GM18867 (cell line): Measurements from ENCODE around the gene TMEM80.

Experiments
- ATAC-seq: cut with Tn5 transposase; IDR thresholded peaks from one replicate; pipeline ENCODE4 v1.9.1; 2021; ENCODE audit warnings: mild to moderate bottlenecking, moderate library complexity; ENCODE audit not compliant: unreplicated experiment

The TMEM80 gene

GRCh38 chr11:699116-699508 lies 3.5 kb downstream of the TMEM80 start:
- ATAC-seq = no peak

- no peak for ATAC-seq
Measured at GRCh38 chr11:699753-700152, 4.1 kb downstream of the TMEM80 start.

- ATAC-seq = no peak
Measured at GRCh38 chr11:701741-702461, 6.3 kb downstream of the TMEM80 start.

- ATAC-seq = no peak
Measured at GRCh38 chr11:702462-703461, 7.1 kb downstream of the TMEM80 start.

- ATAC-seq = no peak
Measured at GRCh38 chr11:703506-703905, 7.9 kb downstream of the TMEM80 start.

GRCh38 chr11:704228-704674 lies 8.6 kb downstream of the TMEM80 start:
- no peak for ATAC-seq

GRCh38 chr11:704781-705645 lies 9.4 kb downstream of the TMEM80 start:
- no peak for ATAC-seq

- no peak for ATAC-seq
Measured at GRCh38 chr11:705646-706438, 10.2 kb downstream of the TMEM80 start, which contains the start of gene EPS8L2. Gene EPS8L2, plus strand, starts transcription at chr11:706231. Its CDS starts 3,177 bp downstream, at chr11:709408.

- no peak for ATAC-seq
Measured at GRCh38 chr11:706439-706956, 10.9 kb downstream of the TMEM80 start.

GRCh38 chr11:706957-707816 lies 11.6 kb downstream of the TMEM80 start:
- ATAC-seq = no peak

- no peak for ATAC-seq
Measured at GRCh38 chr11:707817-708420, 12.3 kb downstream of the TMEM80 start.

GRCh38 chr11:708511-708910 lies 12.9 kb downstream of the TMEM80 start:
- ATAC-seq = no peak

GRCh38 chr11:709109-709997 lies 13.7 kb downstream of the TMEM80 start:
- ATAC-seq = no peak

- ATAC-seq = no peak
Measured at GRCh38 chr11:714436-714835, 18.8 kb downstream of the TMEM80 start.

- no peak for ATAC-seq
Measured at GRCh38 chr11:719214-720016, 23.8 kb downstream of the TMEM80 start.

- ATAC-seq = no peak
Measured at GRCh38 chr11:720017-720641, 24.5 kb downstream of the TMEM80 start.
